ENCODE results near the gene PMEPA1. TPM values are rescaled to one million over a fixed set of nuclear protein-coding genes. Genes with fewer than 3 reads are reported as not detected.

The PMEPA1 gene
- polyA plus RNA-seq, 4 donors, result 4.0 to 12.7 (median 9.6) TPM

DNA sequence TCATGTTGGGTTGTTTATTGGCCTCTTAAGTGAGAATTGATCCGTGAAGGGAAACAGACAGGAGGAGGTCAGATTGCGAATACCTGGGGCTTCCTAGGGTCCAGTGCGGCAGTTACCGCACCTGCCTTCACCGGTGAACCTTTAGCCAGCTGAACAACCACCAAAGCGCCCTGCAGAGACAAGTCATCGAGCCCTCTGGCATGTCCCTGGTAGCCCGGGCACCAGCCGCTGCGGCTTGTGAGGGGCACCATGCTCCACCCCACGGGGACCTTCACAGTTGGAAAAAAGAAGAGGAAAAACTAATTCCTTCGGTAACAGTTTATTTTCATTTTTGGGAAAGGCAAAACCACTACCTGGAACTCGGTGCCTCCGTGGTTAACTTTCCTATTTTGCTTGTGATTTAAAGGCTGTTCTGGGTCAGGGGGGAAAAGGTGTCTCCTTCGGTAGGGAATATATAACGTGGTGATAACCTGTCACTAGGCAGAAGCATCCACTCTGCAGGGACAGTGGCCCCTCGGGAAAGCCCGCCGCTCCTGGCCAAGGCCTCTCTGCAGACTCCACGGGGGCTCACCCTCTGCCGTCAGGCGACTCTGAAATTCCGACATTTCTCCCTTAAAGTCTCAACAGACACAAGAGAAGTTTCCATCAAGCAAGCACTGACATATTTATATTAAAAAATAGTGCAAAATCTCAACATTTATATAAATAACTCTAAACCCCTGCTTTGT lies 58.9 kb downstream of the PMEPA1 start:
- Histone ChIP-seq H3K4me3 (ENCODE audit: low read depth in 1 of 3, low read length in 3 of 3) (no peak overlapping the region), H3K27ac (ENCODE audit: low read depth in 1 of 3, low read length in 2 of 3) (no peak overlapping the region), H3K4me1 (ENCODE audit: control insufficient read depth in 3 of 3, insufficient read depth in 2 of 3, low read depth in 1 of 3, low read length in 2 of 3) (no peaks in the 10 kb centered on the region), H3K36me3 (ENCODE audit: control insufficient read depth in 3 of 3, insufficient read depth in 2 of 3, low read depth in 1 of 3, low read length in 3 of 3) (peaks cover 0 to 32% (median 0%) of the 10 kb centered on the region in 3 donors), H3K27me3 (ENCODE audit: control insufficient read depth in 3 of 3, insufficient read depth in 3 of 3, low read length in 3 of 3) (no peaks in the 10 kb centered on the region), H3K9me3 (ENCODE audit: control insufficient read depth in 2 of 2, insufficient read depth in 1 of 2, low read depth in 1 of 2, low read length in 1 of 2) (peaks cover 0 to 2% of the 10 kb centered on the region in 2 donors)
- DNase-seq (no peak), FAIRE-seq (no peak)
- 88 to 94% (median 90%) methylated on average over 23 of the region's 23 CpGs for WGBS, 3 donors

DNA sequence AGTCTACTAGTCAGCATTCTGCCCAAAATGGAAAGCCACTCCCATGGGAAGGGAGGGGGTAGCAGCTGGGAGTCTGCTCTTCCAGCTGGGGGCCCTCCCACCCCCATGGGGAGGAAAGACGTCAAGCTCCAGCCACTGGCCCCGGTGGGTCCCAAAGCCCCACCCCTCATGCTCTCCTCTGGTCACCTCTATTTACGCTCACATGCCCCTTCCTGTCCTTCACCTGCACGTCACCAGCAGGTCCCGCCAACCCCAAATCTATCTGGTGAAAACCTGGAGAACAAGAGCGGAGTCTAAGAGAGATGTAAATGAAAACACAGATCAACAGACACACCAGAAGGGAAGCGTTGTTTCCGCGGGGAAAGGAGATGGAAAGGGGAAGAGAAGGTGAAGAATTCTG lies 59.5 kb downstream of the PMEPA1 start:
- DNase-seq (no peak), FAIRE-seq (no peak)
- Histone ChIP-seq H3K27me3 (ENCODE audit: control insufficient read depth in 3 of 3, insufficient read depth in 3 of 3, low read length in 3 of 3) (no peaks in the 10 kb centered on the region), H3K9me3 (ENCODE audit: control insufficient read depth in 2 of 2, insufficient read depth in 1 of 2, low read depth in 1 of 2, low read length in 1 of 2) (peaks cover 0 to 4% of the 10 kb centered on the region in 2 donors), H3K36me3 (ENCODE audit: control insufficient read depth in 3 of 3, insufficient read depth in 2 of 3, low read depth in 1 of 3, low read length in 3 of 3) (peaks cover 0 to 32% (median 0%) of the 10 kb centered on the region in 3 donors), H3K4me1 (ENCODE audit: control insufficient read depth in 3 of 3, insufficient read depth in 2 of 3, low read depth in 1 of 3, low read length in 2 of 3) (no peaks in the 10 kb centered on the region), H3K4me3 (ENCODE audit: low read depth in 1 of 3, low read length in 3 of 3) (no peak overlapping the region), H3K27ac (ENCODE audit: low read depth in 1 of 3, low read length in 2 of 3) (no peak overlapping the region)
- WGBS, 3 donors, result 70 to 81% (median 77%) methylated on average over 9 of the region's 9 CpGs

DNA sequence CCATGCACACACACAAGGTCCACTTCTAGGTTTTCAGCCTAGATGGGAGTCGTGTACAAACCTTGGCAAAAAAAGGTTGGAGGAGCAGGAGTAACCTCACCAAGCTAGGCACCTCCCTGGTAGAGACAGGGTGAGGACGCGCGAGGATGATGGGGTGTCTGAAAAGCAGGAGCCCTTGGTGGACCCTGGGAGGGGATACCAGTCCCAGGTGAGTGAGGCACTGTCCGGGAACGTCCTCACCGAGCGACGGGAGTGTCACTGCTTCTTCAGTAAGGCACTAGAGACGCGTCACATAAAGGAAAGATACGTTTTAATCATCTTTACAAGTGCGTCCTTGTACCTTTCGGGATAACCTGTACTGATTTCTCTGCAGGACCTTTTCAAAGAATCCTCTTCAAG lies 60.2 kb downstream of the PMEPA1 start:
- no peak for FAIRE-seq
- H3K4me3 ChIP-seq (ENCODE audit: low read depth in 1 of 3, low read length in 3 of 3), result no peak overlapping the region
- 89 to 94% (median 93%) methylated on average over 14 of the region's 14 CpGs for WGBS, 3 donors
- H3K9me3 ChIP-seq (ENCODE audit: control insufficient read depth in 2 of 2, insufficient read depth in 1 of 2, low read depth in 1 of 2, low read length in 1 of 2), result peaks cover 0 to 8% of the 10 kb centered on the region in 2 donors
- DNase-seq, result no peak
- H3K27ac ChIP-seq (ENCODE audit: low read depth in 1 of 3, low read length in 2 of 3), result no peak overlapping the region
- H3K4me1 ChIP-seq (ENCODE audit: control insufficient read depth in 3 of 3, insufficient read depth in 2 of 3, low read depth in 1 of 3, low read length in 2 of 3), result no peaks in the 10 kb centered on the region
- H3K27me3 ChIP-seq (ENCODE audit: control insufficient read depth in 3 of 3, insufficient read depth in 3 of 3, low read length in 3 of 3), result no peaks in the 10 kb centered on the region
- H3K36me3 ChIP-seq (ENCODE audit: control insufficient read depth in 3 of 3, insufficient read depth in 2 of 3, low read depth in 1 of 3, low read length in 3 of 3), result peaks cover 0 to 32% (median 0%) of the 10 kb centered on the region in 3 donors

DNA sequence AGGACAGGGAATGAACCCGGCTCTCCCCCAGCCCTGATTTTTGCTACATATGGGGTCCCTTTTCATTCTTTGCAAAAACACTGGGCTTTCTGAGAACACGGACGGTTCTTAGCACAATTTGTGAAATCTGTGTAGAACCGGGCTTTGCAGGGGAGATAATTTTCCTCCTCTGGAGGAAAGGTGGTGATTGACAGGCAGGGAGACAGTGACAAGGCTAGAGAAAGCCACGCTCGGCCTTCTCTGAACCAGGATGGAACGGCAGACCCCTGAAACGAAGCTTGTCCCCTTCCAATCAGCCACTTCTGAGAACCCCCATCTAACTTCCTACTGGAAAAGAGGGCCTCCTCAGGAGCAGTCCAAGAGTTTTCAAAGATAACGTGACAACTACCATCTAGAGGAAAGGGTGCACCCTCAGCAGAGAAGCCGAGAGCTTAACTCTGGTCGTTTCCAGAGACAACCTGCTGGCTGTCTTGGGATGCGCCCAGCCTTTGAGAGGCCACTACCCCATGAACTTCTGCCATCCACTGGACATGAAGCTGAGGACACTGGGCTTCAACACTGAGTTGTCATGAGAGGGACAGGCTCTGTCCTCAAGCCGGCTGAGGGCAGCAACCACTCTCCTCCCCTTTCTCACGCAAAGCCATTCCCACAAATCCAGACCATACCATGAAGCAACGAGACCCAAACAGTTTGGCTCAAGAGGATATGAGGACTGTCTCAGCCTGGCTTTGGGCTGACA lies 60.8 kb downstream of the PMEPA1 start:
- no peaks in the 10 kb centered on the region for H3K4me1 ChIP-seq (ENCODE audit: control insufficient read depth in 3 of 3, insufficient read depth in 2 of 3, low read depth in 1 of 3, low read length in 2 of 3)
- WGBS, 3 donors, result 87 to 90% (median 90%) methylated on average over 15 of the region's 15 CpGs
- H3K27ac ChIP-seq (ENCODE audit: low read depth in 1 of 3, low read length in 2 of 3), result no peak overlapping the region
- H3K27me3 ChIP-seq (ENCODE audit: control insufficient read depth in 3 of 3, insufficient read depth in 3 of 3, low read length in 3 of 3), result no peaks in the 10 kb centered on the region
- FAIRE-seq (no peak), DNase-seq (no peak)
- peaks cover 0 to 32% (median 0%) of the 10 kb centered on the region in 3 donors for H3K36me3 ChIP-seq (ENCODE audit: control insufficient read depth in 3 of 3, insufficient read depth in 2 of 3, low read depth in 1 of 3, low read length in 3 of 3)
- peaks cover 0 to 8% of the 10 kb centered on the region in 2 donors for H3K9me3 ChIP-seq (ENCODE audit: control insufficient read depth in 2 of 2, insufficient read depth in 1 of 2, low read depth in 1 of 2, low read length in 1 of 2)
- H3K4me3 ChIP-seq (ENCODE audit: low read depth in 1 of 3, low read length in 3 of 3), result no peak overlapping the region

DNA sequence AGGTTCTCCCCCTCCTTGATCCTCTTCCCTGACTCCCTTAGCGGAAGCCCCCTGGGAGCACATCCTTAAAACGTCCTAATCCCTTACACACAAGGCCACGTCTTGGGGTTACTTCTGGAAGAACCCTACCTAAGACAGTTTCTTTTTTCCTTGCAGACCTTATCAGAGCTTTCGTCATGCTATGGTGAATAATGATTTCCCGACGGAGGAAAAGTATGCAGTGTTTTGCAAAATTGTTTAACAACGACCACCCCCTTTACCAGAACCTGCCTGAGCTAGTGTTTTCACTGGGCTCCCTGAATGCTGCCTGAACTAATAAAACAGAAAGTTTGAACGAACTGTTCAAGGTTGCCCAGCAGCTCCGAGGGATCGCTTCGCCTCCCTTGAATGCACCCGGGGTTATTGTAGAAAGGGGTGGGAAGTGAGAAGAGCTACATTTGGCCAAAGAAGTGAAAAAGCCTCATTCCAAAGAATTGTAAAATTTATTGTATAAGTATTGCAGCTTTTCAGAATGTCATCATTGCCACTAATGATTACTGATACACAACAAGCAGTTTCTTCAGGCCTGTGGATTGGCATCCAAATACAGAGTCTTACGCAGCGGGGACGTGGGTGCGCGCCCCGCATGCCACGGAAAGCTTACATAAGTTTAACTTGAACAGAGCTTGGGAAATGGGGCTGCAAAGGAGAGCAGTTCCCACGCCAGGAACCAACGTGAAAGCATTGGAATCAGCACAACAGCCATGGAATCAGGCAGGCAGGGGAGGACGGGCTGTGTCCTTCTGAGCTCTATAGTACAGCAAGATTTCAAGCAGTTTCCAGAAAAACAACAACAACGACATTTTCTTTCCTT lies 61.7 kb downstream of the PMEPA1 start:
- H3K4me3 ChIP-seq (ENCODE audit: low read depth in 1 of 3, low read length in 3 of 3), result no peak overlapping the region
- FAIRE-seq (no peak), DNase-seq (no peak)
- 84 to 89% (median 85%) methylated on average over 23 of the region's 23 CpGs for WGBS, 3 donors
- no peaks in the 10 kb centered on the region for H3K4me1 ChIP-seq (ENCODE audit: control insufficient read depth in 3 of 3, insufficient read depth in 2 of 3, low read depth in 1 of 3, low read length in 2 of 3)
- H3K36me3 ChIP-seq (ENCODE audit: control insufficient read depth in 3 of 3, insufficient read depth in 2 of 3, low read depth in 1 of 3, low read length in 3 of 3), result peaks cover 0 to 26% (median 0%) of the 10 kb centered on the region in 3 donors
- H3K27ac ChIP-seq (ENCODE audit: low read depth in 1 of 3, low read length in 2 of 3), result no peak overlapping the region
- H3K27me3 ChIP-seq (ENCODE audit: control insufficient read depth in 3 of 3, insufficient read depth in 3 of 3, low read length in 3 of 3), result no peaks in the 10 kb centered on the region
- H3K9me3 ChIP-seq (ENCODE audit: control insufficient read depth in 2 of 2, insufficient read depth in 1 of 2, low read depth in 1 of 2, low read length in 1 of 2), result peaks cover 0 to 13% of the 10 kb centered on the region in 2 donors

DNA sequence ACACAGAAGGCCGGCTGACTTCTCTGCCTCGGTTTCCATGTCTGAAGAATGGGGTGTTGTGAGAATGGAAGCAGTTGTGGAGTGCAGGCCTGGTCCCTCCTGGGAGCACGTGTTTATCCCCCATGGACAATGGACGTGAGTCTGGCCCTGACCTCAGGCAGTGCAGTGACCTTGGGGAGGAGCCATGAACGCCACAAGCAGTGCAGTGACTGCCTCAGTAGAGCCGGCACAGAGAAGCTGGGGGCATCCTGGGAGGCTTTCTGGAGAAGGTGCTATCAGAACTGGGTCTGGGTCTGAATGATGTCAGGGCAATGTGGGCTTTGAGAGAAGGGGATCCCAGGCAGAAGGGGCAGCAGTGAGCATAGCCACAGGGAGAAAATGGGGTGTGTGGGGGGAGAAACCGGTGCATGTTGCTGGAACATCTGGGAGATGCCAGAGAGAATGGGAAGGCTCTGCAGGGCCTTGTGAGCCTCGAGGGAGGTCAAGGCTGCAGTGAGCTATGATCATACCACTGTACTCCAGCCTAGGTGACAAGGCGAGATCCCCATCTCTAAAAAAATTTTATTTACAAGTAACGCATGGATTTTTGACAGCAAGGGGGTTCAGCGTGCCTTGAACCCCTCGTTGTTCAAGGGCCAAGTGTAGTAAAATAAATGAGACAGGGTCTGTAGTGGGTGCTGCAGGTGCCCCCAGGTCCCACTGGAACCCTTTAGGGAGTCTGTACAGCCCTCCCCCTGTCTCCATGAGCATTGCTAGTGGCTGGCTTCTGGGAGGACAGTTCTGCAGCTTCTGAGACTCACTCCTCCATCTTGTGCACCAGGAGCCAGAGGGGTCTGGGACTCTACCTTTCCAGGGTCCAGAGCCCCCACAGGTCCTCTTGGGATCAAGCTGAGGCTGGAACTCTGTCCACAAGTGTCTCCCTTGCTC lies 62.5 kb downstream of the PMEPA1 start:
- DNase-seq, result no peak
- FAIRE-seq, result no peak
- H3K4me3 ChIP-seq (ENCODE audit: low read depth in 1 of 3, low read length in 3 of 3), result no peak overlapping the region
- no peaks in the 10 kb centered on the region for H3K27me3 ChIP-seq (ENCODE audit: control insufficient read depth in 3 of 3, insufficient read depth in 3 of 3, low read length in 3 of 3)
- no peak overlapping the region for H3K27ac ChIP-seq (ENCODE audit: low read depth in 1 of 3, low read length in 2 of 3)
- peaks cover 0 to 19% (median 0%) of the 10 kb centered on the region in 3 donors for H3K36me3 ChIP-seq (ENCODE audit: control insufficient read depth in 3 of 3, insufficient read depth in 2 of 3, low read depth in 1 of 3, low read length in 3 of 3)
- peaks cover 0 to 13% of the 10 kb centered on the region in 2 donors for H3K9me3 ChIP-seq (ENCODE audit: control insufficient read depth in 2 of 2, insufficient read depth in 1 of 2, low read depth in 1 of 2, low read length in 1 of 2)
- WGBS, 3 donors, result 69 to 75% (median 72%) methylated on average over 12 of the region's 12 CpGs
- no peaks in the 10 kb centered on the region for H3K4me1 ChIP-seq (ENCODE audit: control insufficient read depth in 3 of 3, insufficient read depth in 2 of 3, low read depth in 1 of 3, low read length in 2 of 3)

DNA sequence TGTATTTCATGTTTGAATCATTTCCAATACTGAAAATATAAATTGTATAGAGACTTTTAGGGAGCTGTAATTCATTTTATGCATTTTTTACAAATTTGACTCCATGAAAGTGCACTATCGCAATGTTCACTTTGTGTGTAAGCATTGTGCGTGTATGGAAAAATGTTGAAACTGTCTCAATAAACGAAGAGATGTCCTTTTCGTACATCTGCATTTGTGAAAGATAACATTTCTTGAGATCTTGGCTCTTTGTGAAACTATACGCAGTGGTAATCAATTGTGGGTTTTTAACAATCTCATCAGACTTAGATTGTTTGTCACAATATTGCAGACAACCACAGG lies 70.9 kb downstream of the PMEPA1 start:
- Histone ChIP-seq H3K4me1 (ENCODE audit: control insufficient read depth in 3 of 3, insufficient read depth in 2 of 3, low read depth in 1 of 3, low read length in 2 of 3) (no peaks in the 10 kb centered on the region), H3K27ac (ENCODE audit: low read depth in 1 of 3, low read length in 2 of 3) (no peak overlapping the region), H3K9me3 (ENCODE audit: control insufficient read depth in 2 of 2, insufficient read depth in 1 of 2, low read depth in 1 of 2, low read length in 1 of 2) (peaks cover 0 to 4% of the 10 kb centered on the region in 2 donors), H3K27me3 (ENCODE audit: control insufficient read depth in 3 of 3, insufficient read depth in 3 of 3, low read length in 3 of 3) (peaks cover 0 to 3% (median 2%) of the 10 kb centered on the region in 3 donors), H3K36me3 (ENCODE audit: control insufficient read depth in 3 of 3, insufficient read depth in 2 of 3, low read depth in 1 of 3, low read length in 3 of 3) (no peaks in the 10 kb centered on the region), H3K4me3 (ENCODE audit: low read depth in 1 of 3, low read length in 3 of 3) (no peak overlapping the region)
- DNase-seq (no peak), FAIRE-seq (no peak)
- 77 to 83% (median 77%) methylated on average over 5 of the region's 5 CpGs for WGBS, 3 donors
